HL-60/S4 (cell line): ENCODE data around the gene LCAT.

Experiments used
- in situ Hi-C: fragments of 300-500 bp; cut with MboI; formaldehyde crosslinking; loops from 2 replicates; pipeline ENCODE4 v1.14.3; 2022; ENCODE audit warnings: low sequenced_read_pairs

LCAT gene

GRCh38 chr16:67968400-67969253 lies 24.7 kb upstream of the LCAT start, which contains the start of gene SLC12A4:
Gene SLC12A4 (minus strand): TSS chr16:67968637. CDS start chr16:67968553, 84 bp downstream.
- in situ Hi-C loops = no loop called here

GRCh38 chr16:67967958-67968399 lies 24.1 kb upstream of the LCAT start:
- in situ Hi-C loops = no loop called here

DNA sequence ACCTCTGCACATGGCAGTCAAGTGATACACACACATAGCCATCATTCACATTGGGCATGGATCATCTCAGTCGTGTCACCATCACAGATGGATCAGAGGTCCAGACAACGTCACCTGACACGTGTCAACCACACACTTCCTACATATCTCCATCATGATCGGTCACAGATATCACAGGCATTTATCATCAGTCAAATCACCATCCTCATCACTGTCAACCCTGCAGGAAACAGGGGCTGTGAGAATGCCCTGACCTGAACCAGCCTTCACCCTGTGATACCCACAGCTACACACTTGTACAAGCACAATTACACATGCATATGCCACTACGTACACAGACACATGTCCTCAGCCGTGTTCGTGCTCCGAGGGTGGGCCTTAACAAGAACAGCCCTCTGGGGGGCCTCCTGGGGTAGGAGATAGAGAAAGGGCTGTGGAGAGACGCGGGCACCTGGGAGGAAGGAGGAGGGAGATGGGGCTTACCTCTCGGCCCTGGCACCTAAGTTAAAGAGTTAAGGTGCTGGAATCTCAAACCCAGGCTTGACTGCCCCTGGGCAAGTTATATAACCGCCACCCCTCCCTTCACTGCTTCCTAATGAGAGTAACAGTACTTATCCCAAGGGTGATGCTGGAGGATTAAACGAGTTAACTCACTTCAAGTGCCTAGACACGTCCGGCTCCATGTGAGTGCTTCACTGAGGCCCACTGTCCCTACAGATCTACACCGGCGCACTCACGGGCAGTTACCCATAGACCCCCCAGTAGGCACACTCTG lies 23.4 kb upstream of the LCAT start:
- in situ Hi-C loops = no loop called here

DNA sequence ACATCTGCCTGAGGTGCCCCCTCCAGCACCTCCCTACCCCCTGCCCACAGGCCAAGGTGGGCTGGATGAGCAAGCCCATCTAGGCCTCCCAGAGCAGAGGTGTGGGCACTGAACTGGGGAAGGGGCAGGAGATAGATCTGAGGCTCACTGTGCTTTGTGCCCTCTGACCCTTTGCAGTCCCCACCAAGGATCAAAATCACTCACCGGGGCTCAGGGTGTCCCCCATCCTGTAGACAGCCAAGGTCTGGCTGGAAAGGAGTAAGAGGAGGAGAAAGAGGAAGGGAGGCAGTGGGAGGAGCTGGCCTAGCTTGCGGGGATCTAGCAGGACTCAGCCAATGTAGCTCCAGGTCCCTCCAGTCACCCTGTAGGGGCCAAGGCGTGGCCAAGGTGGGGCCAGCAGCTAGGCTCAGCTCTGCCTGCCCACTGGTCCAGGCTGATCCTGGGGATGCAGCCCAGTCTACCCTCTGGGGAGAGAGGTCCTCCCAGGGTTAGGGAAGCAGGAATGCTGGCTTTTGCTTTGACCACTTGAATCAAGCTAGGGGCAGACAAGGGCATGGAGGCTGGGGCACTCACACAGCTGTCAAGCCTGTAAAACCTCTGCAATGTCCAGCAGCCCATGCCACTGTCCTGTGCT lies 22.7 kb upstream of the LCAT start:
- in situ Hi-C loops = no loop called here

DNA sequence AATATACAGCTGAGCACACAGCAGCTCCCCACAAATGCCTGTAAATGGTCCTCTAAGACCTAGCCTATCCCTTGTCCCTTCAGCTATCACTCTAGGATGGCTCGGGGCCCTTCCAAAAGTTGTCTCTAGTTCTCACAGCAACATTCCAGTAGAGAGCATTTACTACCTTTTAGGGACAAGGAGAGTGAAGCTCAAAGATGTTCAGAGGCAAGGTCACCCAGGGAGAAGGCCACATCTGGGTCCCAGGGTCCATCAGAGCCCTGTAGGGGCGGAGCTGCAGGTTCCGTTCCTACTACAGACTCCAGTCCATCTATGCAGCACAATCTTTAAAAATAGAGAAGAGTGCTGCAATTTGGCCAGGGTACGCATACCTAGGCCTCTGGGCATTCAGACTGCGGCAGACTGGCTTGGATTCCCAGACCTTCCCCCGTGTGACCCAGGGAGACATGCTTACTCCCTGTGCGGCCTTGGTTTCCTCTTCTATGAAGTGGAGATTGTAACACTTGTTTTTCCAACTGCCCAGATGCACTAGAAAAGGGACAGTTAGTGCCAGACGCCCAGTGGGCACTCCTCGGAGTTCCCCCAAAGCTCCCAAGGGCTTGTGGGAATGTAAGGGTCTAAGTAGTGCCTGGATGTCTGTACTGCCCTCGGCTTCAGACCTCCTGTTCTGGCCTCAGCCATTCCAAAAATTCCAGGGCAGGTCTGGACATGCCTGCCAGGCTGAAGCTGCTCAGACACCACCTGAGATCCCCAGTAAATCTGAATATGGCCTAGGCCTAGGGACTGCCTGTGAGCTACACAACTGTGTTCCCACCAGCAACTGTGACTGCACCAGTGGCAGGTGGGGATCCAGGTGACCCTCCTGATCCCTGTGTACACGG lies 22.0 kb upstream of the LCAT start:
- in situ Hi-C loops = no loop called here

- in situ Hi-C loops = no loop called here
Measured at GRCh38 chr16:67964477-67965131, 20.7 kb upstream of the LCAT start.

DNA sequence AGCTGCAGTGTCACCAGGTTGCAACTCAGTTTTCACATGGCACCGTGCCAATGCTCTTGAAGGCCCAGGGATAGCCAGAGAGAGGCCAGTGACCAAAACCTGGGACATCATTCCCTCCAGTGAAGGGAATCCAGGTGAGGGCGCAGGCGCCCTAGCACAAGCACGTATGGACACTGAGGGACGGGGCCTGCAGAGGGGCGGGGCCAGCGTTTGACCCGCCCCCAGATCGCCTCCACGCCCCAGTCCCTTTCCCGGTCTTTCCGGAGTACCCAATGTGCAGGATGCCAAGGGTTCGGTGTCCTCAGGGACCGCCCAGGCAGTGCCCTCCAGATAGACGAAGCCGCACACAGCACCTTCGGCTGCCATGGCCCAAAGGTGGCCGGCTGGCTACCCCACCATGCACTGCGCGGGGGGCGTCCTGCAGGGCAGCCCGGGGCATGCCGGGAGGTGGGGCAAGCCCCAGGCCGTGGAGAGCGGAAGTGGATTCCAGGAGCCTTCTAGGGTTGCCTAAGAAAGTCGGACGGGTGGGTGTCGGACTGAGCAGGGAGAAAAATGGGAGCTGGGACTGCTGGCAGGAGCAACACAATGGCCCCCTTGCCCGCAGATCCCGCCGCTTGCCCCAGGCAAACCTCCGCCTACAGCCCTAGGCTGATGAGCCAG lies 19.9 kb upstream of the LCAT start:
- in situ Hi-C loops = no loop called here

DNA sequence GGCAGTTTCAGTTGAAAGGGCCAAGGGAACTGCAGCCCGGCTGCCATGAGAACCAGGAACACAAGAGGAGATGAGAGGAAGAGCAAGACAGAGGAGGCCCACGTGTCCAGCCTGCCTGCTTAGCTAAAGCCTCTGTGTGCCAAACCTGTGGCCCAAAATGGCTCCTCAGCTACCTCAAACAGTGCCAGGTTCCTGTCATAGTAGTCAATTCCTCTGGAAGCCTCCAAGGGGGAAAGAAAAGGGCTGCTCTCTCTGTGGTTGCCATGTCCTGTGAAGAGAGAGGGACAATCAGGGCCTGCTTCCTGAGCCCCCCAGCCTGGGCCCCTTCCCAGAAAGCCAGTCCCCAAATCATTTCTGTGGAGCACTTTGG lies 19.4 kb upstream of the LCAT start:
- in situ Hi-C loops = no loop called here

- in situ Hi-C loops = no loop called here
Measured at GRCh38 chr16:67962135-67962534, 18.2 kb upstream of the LCAT start.

DNA sequence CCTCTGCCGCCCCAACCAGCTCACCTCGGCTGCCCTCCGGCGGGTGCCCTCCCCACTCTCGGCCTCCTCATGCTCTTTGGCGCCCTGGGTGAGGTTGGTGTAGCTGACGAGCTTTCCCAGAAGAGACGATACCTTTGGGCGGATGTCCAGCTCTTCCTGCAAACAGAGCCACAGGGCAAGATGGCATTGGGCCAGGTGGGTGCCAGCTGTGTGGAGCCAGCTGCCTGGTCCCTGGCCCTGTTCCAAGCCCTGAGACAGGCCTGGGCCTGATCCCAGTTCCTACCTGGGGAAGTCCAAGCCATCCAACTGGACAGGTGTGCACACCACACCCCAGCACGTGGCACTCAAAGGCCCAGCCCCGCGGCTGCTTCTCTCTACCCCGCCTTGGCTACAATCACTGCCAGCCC lies 17.6 kb upstream of the LCAT start:
- in situ Hi-C loops = no loop called here

DNA sequence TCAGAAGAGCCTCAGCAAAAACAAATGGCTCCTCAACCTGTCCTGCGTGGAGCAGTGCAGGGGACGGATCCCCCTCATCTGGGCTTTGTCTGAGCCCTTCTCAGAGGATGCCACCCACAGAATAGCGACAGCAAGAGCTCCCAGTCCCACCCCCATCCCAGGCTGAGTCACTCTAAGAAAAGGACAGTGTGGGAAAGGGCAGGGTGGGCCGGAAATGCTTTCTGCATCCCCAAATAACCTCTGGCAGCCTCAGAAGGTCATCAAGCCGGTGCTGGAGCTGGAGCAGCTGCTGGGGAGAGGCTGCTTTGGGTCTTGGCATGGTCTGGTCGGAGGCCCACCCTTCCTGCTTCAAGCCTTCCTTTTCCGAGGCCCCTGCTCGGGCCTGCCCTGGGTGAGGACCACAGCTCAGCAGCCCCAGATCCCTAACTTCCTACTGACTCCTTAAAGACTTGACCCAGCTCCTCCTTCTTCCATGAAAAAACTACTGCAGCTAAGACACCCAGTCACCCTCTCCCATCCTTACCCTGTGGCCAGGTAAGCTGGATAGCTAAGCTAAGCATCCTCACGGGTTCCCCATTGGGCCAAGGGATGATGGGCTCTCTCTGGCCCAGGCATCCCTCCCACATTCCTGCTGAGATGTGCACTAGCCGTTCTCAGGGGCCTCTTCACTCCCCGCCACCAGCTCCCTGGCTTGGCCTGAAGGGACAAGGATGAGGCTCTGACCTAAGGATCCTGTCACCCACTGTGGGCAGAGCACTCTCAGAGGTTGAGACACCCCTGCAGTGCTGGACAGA lies 15.8 kb upstream of the LCAT start:
- in situ Hi-C loops = no loop called here

DNA sequence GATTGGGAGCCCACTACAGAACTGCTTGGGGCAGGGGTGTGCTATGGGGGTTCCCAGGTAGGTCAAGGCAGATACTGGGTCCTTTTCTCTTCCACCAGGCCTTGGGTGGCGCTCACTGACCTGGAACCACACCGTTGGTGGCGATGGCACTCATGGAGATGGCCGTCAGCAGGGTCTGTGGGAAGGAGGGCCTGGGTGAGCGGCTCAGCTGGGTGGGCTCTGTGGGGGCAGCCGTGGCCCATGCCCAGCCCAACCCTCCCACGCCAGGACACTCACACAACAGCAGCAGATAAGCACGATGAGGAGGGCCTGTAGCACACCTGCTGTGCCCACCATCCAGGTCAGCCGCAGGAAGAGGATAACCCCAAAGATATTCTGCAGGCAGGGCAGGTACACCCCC lies 13.7 kb upstream of the LCAT start:
- in situ Hi-C loops = no loop called here

- in situ Hi-C loops = no loop called here
Measured at GRCh38 chr16:67954421-67955196, 10.7 kb upstream of the LCAT start.

DNA sequence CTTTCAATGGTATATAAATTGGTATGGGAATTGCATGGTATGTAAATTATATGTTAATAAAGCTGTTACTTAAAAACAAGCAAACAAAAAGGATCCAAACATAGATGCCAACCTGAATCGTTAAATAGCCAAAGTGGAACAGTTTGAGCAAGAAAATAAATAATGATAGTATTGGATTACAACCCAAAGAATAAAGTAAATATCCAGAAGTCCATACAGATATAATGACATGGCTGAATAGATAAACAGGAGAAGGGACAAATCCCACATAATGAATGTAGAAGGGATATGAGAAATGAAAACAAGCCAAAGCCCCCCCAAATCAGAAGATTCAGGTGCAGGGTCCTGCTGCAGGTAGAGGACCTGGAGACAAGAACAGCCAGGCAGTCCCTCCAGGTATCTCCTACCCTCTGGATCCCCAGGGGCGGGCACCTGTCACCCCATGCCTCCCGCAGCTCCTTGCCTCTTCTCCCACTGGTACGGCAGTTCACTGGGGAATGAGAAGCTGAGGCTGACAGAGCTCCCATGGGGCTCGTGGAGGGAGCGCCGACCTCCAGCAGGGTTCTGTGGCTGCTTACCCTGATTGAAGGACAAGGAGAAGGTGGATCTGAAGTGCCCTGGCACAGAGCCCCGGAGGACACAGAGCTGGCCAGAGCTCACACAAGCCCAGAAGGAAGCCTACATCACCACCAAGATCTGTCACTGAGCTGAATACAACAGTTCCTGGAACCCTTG lies 9.9 kb upstream of the LCAT start:
- in situ Hi-C loops = no loop called here

DNA sequence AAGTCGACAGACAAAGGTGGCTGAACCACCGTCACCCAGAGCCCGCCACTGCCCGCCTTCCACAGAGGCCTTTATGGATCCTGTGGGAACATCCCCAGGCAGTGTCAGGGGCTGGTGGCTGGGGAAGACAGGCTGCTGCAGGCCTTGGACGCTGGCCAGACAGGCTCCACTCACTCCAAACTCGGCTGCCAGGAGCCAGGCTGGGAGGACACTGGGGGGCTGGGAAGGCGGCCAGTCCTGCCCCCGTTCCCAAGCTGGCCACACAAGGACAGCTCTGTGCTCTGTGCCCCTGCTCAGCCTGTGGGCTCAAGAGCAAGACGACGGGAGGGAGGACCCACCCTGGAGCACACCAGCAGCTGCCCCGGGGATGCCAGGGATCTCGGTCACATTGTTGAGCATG lies 7.6 kb upstream of the LCAT start:
- in situ Hi-C loops = no loop called here

GRCh38 chr16:67950335-67950843 lies 6.5 kb upstream of the LCAT start:
- in situ Hi-C loops = no loop called here

DNA sequence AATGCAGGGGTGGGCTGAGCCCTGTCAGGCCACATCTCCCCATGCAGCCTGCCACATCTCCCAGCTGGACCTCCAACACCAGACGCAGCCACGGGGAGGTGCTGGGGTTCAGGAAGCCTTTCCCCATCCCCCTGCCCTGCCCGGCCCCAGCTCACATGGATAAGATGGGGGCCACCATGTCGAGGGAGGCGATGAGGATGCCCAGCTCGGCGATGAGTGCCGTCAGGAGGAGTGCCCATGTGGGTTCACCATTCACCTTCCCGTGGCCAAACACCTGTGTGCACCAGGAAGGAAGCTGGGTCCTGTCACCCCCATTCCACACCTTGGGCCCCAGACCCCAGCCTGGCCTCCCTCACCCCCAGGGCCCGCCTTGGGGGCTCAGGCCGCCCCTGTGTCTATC lies 5.7 kb upstream of the LCAT start:
- in situ Hi-C loops = no loop called here
